HepG2 (cell line): ENCODE results near the gene PALMD. TPM values are rescaled to one million over a fixed set of nuclear protein-coding genes. Genes with fewer than 3 reads are reported as not detected.

Source experiments
- ATAC-seq: fragments of 200-7000 bp; cut with Tn5 transposase; 3 replicates; pipeline ENCODE4 v1.9.1; 2020; ENCODE audit warnings: mild to moderate bottlenecking, moderate library complexity
- BruUV-seq: library from RNA; stranded (reverse); fragments of 400-500 nt; replicated peaks from 2 replicates; lab custom pipeline; 2021; lab: Mats Ljungman, UMichigan
- CTCF ChIA-PET: fragments of 300-600 bp; formaldehyde crosslinking; extraction: SDS; loops from one replicate; lab custom pipeline; 2021; ENCODE audit warnings: low total read pairs, inconsistent platforms, low intra/inter-chr PET ratio; lab: Yijun Ruan, JAX
- POLR2A ChIA-PET: fragments of 350-600 bp; sonication (Branson Sonifier 250); formaldehyde crosslinking; loops from one replicate; lab custom pipeline; 2020; ENCODE audit warnings: antibody characterized with exemption, inconsistent platforms; lab: Yijun Ruan, JAX
- DNase-seq: peaks from one replicate; pipeline ENCODE4 v3.0.0-alpha.2; 2015; ENCODE audit warnings: low spot score
- FAIRE-seq: peaks from 3 replicates; lab custom pipeline; 2011; peaks lifted over from hg19 to GRCh38; lab: Jason Lieb, UNC
- H2AFZ ChIP-seq: one replicate; pipeline ENCODE4 v1.6.1; 2011; ENCODE audit warnings: low read length, inconsistent platforms
- H3K27ac ChIP-seq: fragments of 300-600 bp; 3 replicates; pipeline ENCODE4 v1.8.0; 2011; ENCODE audit warnings: mixed run types, mild to moderate bottlenecking, mixed read lengths, low read length, inconsistent platforms; ENCODE audit not compliant: insufficient read depth; ENCODE audit errors: extremely low read length
- H3K27me3 ChIP-seq, 2 experiments: fragments of 200-600 bp in 1 of 2; 2 replicates in 1 of 2; 3 replicates in 1 of 2; pipeline versions ENCODE4 v1.6.0 to v1.8.0; 2011; ENCODE audit warnings: low read length in 2 of 2, mild to moderate bottlenecking in 2 of 2, moderate library complexity in 2 of 2, inconsistent platforms in 1 of 2; ENCODE audit not compliant: insufficient read depth in 2 of 2, control insufficient read depth in 1 of 2
- H3K36me3 ChIP-seq, 2 experiments: fragments of 200-600 bp in 1 of 2; replicated peaks in 1 of 2; 2 replicates in 1 of 2; 3 replicates in 1 of 2; pipeline versions ENCODE4 v1.5.1 to v1.8.0; 2011; ENCODE audit warnings: low read length in 2 of 2, inconsistent platforms in 1 of 2; ENCODE audit not compliant: insufficient read depth in 2 of 2, control insufficient read depth in 1 of 2
- H3K4me1 ChIP-seq: 2 replicates; pipeline ENCODE4 v1.5.1; 2012; ENCODE audit warnings: low read length, inconsistent platforms; ENCODE audit not compliant: insufficient read depth
- H3K4me2 ChIP-seq: 2 replicates; pipeline ENCODE4 v1.6.0; 2011; ENCODE audit warnings: low read depth, low read length, inconsistent platforms
- H3K4me3 ChIP-seq, 3 experiments: fragments of 200-600 bp in 1 of 3; sonication (generic), shearing (Covaris generic) in 1 of 3; replicated peaks in 1 of 3; 2 replicates each; pipeline ENCODE4 v1.5.1; 2011 to 2016; ENCODE audit warnings: low read length in 3 of 3, inconsistent platforms in 2 of 3, low read depth in 2 of 3, mild to moderate bottlenecking in 2 of 3, control low read depth in 1 of 3, mixed read lengths in 1 of 3; ENCODE audit not compliant: insufficient read depth in 1 of 3
- H3K79me2 ChIP-seq: one replicate; pipeline ENCODE4 v1.6.1; 2011; ENCODE audit warnings: low read length, inconsistent platforms; ENCODE audit not compliant: insufficient read depth
- H3K9ac ChIP-seq: 2 replicates; pipeline ENCODE4 v1.6.0; 2011; ENCODE audit warnings: mild to moderate bottlenecking, low read depth, low read length, inconsistent platforms; ENCODE audit not compliant: insufficient read depth
- H3K9me3 ChIP-seq: 2 replicates; pipeline ENCODE4 v1.5.1; 2012; ENCODE audit warnings: mild to moderate bottlenecking, low read length
- H4K20me1 ChIP-seq: 2 replicates; pipeline ENCODE4 v1.6.0; 2011; ENCODE audit warnings: inconsistent platforms, mild to moderate bottlenecking, low read length, moderate library complexity; ENCODE audit not compliant: insufficient read depth
- ADNP ChIP-seq: sonication (generic); formaldehyde crosslinking; IDR thresholded peaks from 2 replicates; pipeline ENCODE4 v1.4.0; 2020; ENCODE audit warnings: missing genetic modification reagents
- ATM ChIP-seq: fragments of 450-650 bp; IDR thresholded peaks from 2 replicates; pipeline ENCODE4 v1.7.1; 2017; ENCODE audit warnings: mild to moderate bottlenecking, borderline replicate concordance
- CERS6 ChIP-seq: sonication (generic); formaldehyde crosslinking; IDR thresholded peaks from 2 replicates; pipeline ENCODE4 v1.5.0; 2020; ENCODE audit warnings: missing genetic modification reagents
- DMTF1 ChIP-seq: sonication (generic); formaldehyde crosslinking; IDR thresholded peaks from 2 replicates; pipeline ENCODE4 v1.4.0; 2020; ENCODE audit warnings: mild to moderate bottlenecking, missing genetic modification reagents
- E2F1 ChIP-seq: sonication (generic); formaldehyde crosslinking; IDR thresholded peaks from 2 replicates; pipeline ENCODE4 v1.5.0; 2020; ENCODE audit warnings: missing genetic modification reagents
- GATA4 ChIP-seq: sonication (generic); IDR thresholded peaks from 2 replicates; pipeline ENCODE4 v1.6.1; 2016; ENCODE audit warnings: antibody characterized with exemption, low read depth, borderline replicate concordance
- HMGA1 ChIP-seq: sonication (generic); formaldehyde crosslinking; conservative IDR thresholded peaks from 2 replicates; pipeline ENCODE4 v1.4.0; 2020; ENCODE audit warnings: missing genetic modification reagents
- MXI1 ChIP-seq: IDR thresholded peaks from 3 replicates; pipeline ENCODE4 v1.6.1; 2012; ENCODE audit warnings: low read depth, low read length, inconsistent platforms, borderline replicate concordance
- SNRNP70 ChIP-seq: fragments of 200-400 bp; formaldehyde crosslinking; IDR thresholded peaks from 2 replicates; pipeline ENCODE4 v1.6.1; 2017; ENCODE audit warnings: mild to moderate bottlenecking, low read depth, low read length, moderate library complexity
- SP4 ChIP-seq: sonication (generic); formaldehyde crosslinking; IDR thresholded peaks from 2 replicates; pipeline ENCODE4 v1.8.1; 2023; ENCODE audit warnings: mild to moderate bottlenecking, missing genetic modification reagents
- SSRP1 ChIP-seq: IDR thresholded peaks from 2 replicates; pipeline ENCODE4 v1.6.1; 2016; ENCODE audit warnings: control low read depth
- ZKSCAN8 ChIP-seq: IDR thresholded peaks from 2 replicates; pipeline ENCODE4 v1.6.1; 2016; ENCODE audit warnings: borderline replicate concordance, missing genetic modification reagents, missing compliant biosample characterization
- ZNF235 ChIP-seq: sonication (generic); formaldehyde crosslinking; IDR thresholded peaks from 2 replicates; pipeline ENCODE4 v1.8.1; 2023; ENCODE audit warnings: mild to moderate bottlenecking, missing genetic modification reagents, borderline replicate concordance
- ZNF468 ChIP-seq: sonication (generic); formaldehyde crosslinking; IDR thresholded peaks from 2 replicates; pipeline ENCODE4 v1.8.0; 2022; ENCODE audit warnings: mild to moderate bottlenecking, moderate library complexity, missing genetic modification reagents
- ZNF790 ChIP-seq: sonication (generic); formaldehyde crosslinking; IDR thresholded peaks from 2 replicates; pipeline ENCODE4 v1.8.0; 2022; ENCODE audit warnings: missing genetic modification reagents, mild to moderate bottlenecking, borderline replicate concordance
- WGBS: methylation state at CpG from one replicate; pipeline ENCODE4 v1.1.6; 2017; ENCODE audit warnings: low lambda C conversion rate; 5-methylcytosine and 5-hydroxymethylcytosine counted together
- in situ Hi-C: cut with HindIII; loops from 2 replicates; pipeline ENCODE4 v1.10.0; 2017; ENCODE audit warnings: low pct_unique_long_range_greater_than_20kb; ENCODE audit not compliant: extremely low pct_ligation_motif_present
- intact Hi-C: fragments of 100-400 bp; cut with micrococcal nuclease; formaldehyde crosslinking; loops from one replicate; pipeline ENCODE4 v1.10.0; 2022; ENCODE audit not compliant: unreplicated experiment
- polyA plus RNA-seq, 8 experiments: library from polyadenylated mRNA; depleted of rRNA in 3 of 8; stranded (reverse) in 7 of 8; unstranded in 1 of 8; fragments of >200 nt; fragmentation: Illumina TruSeq in 4 of 8; extraction: Trizol in 4 of 8; gene quantifications; 2 replicates each; pipeline versions ENCODE4 v1.2.1 to v1.2.3, GENCODE V29; 2011 to 2016; ENCODE audit warnings: low read depth in 4 of 8, missing spikeins in 1 of 8, mixed read lengths in 1 of 8; ENCODE audit not compliant: insufficient read depth in 1 of 8
- total RNA-seq, 5 experiments: library from RNA; depleted of rRNA; stranded (reverse); fragments of >200 nt; fragmentation: Illumina TruSeq; extraction: Trizol; gene quantifications; 2 replicates each; pipeline ENCODE4 v1.2.3, GENCODE V29; 2016; ENCODE audit warnings: low read depth in 1 of 5

PALMD gene
- total and polyA plus RNA-seq, 2 of the 13 experiments (the other 11 are each of a cell fraction or from before 2014, with no cell fraction given): 5.5 to 31.1 TPM

- no peak for TF ChIP-seq GATA4
- no peak for TF ChIP-seq ZKSCAN8
- TF ChIP-seq CERS6 (CRISPR knock-in tag): no peak
- TF ChIP-seq SNRNP70: no peak
- TF ChIP-seq ATM: no peak
- no peak for TF ChIP-seq ZNF235 (CRISPR knock-in tag)
- intact Hi-C loops (no loop called here), in situ Hi-C loops (no loop called here)
- no peak overlapping the region for H3K4me2 ChIP-seq
- H3K27ac ChIP-seq: no peak overlapping the region
- H3K27me3 ChIP-seq: no peaks in the 10 kb centered on the region
- H3K4me3 ChIP-seq: no peak overlapping the region
- CTCF ChIA-PET: no interaction called here
- no TSS peak for BruUV-seq
- H2AFZ ChIP-seq: no peak overlapping the region
- no peaks in the 10 kb centered on the region for H3K9me3 ChIP-seq
- DNase-seq (no peak), ATAC-seq (no peak), FAIRE-seq (no peak)
- H4K20me1 ChIP-seq: no peaks in the 10 kb centered on the region
- H3K79me2 ChIP-seq: no peaks in the 10 kb centered on the region
- H3K36me3 ChIP-seq: peaks cover 14 to 62% of the 10 kb centered on the region in 2 experiments
- H3K4me1 ChIP-seq: 0 out of 2 replicates have a peak, but pooled peaks cover 7% of the 10 kb centered on the region
- H3K9ac ChIP-seq: no peak overlapping the region
- POLR2A ChIA-PET: no interaction called here
These were observed 29.4 kb downstream of the PALMD start for GRCh38 chr1:99675292-99675691.

GRCh38 chr1:99675994-99676393 lies 30.1 kb downstream of the PALMD start:
- Histone ChIP-seq H3K79me2 (no peaks in the 10 kb centered on the region), H3K36me3 (peaks cover 12 to 56% of the 10 kb centered on the region in 2 experiments), H3K27me3 (no peaks in the 10 kb centered on the region), H2AFZ (no peak overlapping the region), H3K9me3 (no peaks in the 10 kb centered on the region), H3K4me3 (no peak overlapping the region), H3K4me2 (no peak overlapping the region), H3K27ac (no peak overlapping the region), H4K20me1 (no peaks in the 10 kb centered on the region), H3K4me1 (0 out of 2 replicates have a peak, but pooled peaks cover 7% of the 10 kb centered on the region), H3K9ac (no peak overlapping the region)
- DNase-seq (no peak), ATAC-seq (no peak), FAIRE-seq (no peak)
- CTCF ChIA-PET: no interaction called here
- 96% methylated on average over 1 of the region's 1 CpG for WGBS
- in situ Hi-C loops (no loop called here), intact Hi-C loops (no loop called here)
- TF ChIP-seq MXI1: no peak
- TF ChIP-seq ADNP (CRISPR knock-in tag): no peak
- TF ChIP-seq SSRP1 (CRISPR knock-in tag): no peak
- TF ChIP-seq DMTF1 (CRISPR knock-in tag): no peak
- TF ChIP-seq HMGA1: no peak
- no peak for TF ChIP-seq SP4 (CRISPR knock-in tag)
- no peak for TF ChIP-seq ZNF790 (CRISPR knock-in tag)
- no peak for TF ChIP-seq ZNF468
- TF ChIP-seq E2F1 (CRISPR knock-in tag): no peak
- BruUV-seq: no TSS peak
- POLR2A ChIA-PET: no interaction called here
